HepG2 (cell line): Measurements from ENCODE around the gene ZNF181. TPM values are rescaled to one million over a fixed set of nuclear protein-coding genes. Genes with fewer than 3 reads are reported as not detected.

Experiments
- BORCS8-MEF2B ChIP-seq: sonication (generic); formaldehyde crosslinking; IDR thresholded peaks from 2 replicates; pipeline ENCODE4 v1.8.0; 2022; ENCODE audit warnings: mild to moderate bottlenecking, missing genetic modification reagents
- ETS1 ChIP-seq: sonication (generic); formaldehyde crosslinking; IDR thresholded peaks from 2 replicates; pipeline ENCODE4 v1.4.0; 2020; ENCODE audit warnings: missing genetic modification reagents
- ETV5 ChIP-seq: IDR thresholded peaks from 2 replicates; pipeline ENCODE4 v1.6.1; 2018; ENCODE audit warnings: missing biosample characterization, missing genetic modification reagents, inconsistent platforms, borderline replicate concordance
- FOXO1 ChIP-seq: sonication (generic); formaldehyde crosslinking; IDR thresholded peaks from 2 replicates; pipeline ENCODE4 v1.4.0; 2020; ENCODE audit warnings: missing genetic modification reagents
- KLF12 ChIP-seq: sonication (generic); formaldehyde crosslinking; IDR thresholded peaks from 2 replicates; pipeline ENCODE4 v1.4.0; 2020; ENCODE audit warnings: missing genetic modification reagents, borderline replicate concordance
- SKI ChIP-seq: fragments of 450-650 bp; IDR thresholded peaks from one replicate; pipeline ENCODE4 v1.6.1; 2018; ENCODE audit warnings: mild to moderate bottlenecking; ENCODE audit not compliant: partially characterized antibody
- ZMYM3 ChIP-seq: sonication (generic); formaldehyde crosslinking; IDR thresholded peaks from 2 replicates; pipeline ENCODE4 v1.5.1; 2020; ENCODE audit warnings: mild to moderate bottlenecking, missing genetic modification reagents
- ZNF549 ChIP-seq: sonication (generic); formaldehyde crosslinking; IDR thresholded peaks from 2 replicates; pipeline ENCODE4 v1.5.0; 2020; ENCODE audit warnings: missing genetic modification reagents
- ZNF576 ChIP-seq: sonication (generic); formaldehyde crosslinking; IDR thresholded peaks from 2 replicates; pipeline ENCODE4 v1.4.0; 2020; ENCODE audit warnings: mild to moderate bottlenecking, missing genetic modification reagents
- ZNF646 ChIP-seq: sonication (generic); formaldehyde crosslinking; IDR thresholded peaks from 2 replicates; pipeline ENCODE4 v1.9.0; 2021; ENCODE audit warnings: mild to moderate bottlenecking, missing genetic modification reagents
- ZSCAN31 ChIP-seq: sonication (generic); formaldehyde crosslinking; IDR thresholded peaks from 2 replicates; pipeline ENCODE4 v1.5.0; 2020; ENCODE audit warnings: low read depth, mild to moderate bottlenecking, missing genetic modification reagents
- polyA plus RNA-seq, 8 experiments: library from polyadenylated mRNA; depleted of rRNA in 3 of 8; stranded (reverse) in 7 of 8; unstranded in 1 of 8; fragments of >200 nt; fragmentation: Illumina TruSeq in 4 of 8; extraction: Trizol in 4 of 8; gene quantifications; 2 replicates each; pipeline versions ENCODE4 v1.2.1 to v1.2.3, GENCODE V29; 2011 to 2016; ENCODE audit warnings: low read depth in 4 of 8, missing spikeins in 1 of 8, mixed read lengths in 1 of 8; ENCODE audit not compliant: insufficient read depth in 1 of 8
- total RNA-seq, 5 experiments: library from RNA; depleted of rRNA; stranded (reverse); fragments of >200 nt; fragmentation: Illumina TruSeq; extraction: Trizol; gene quantifications; 2 replicates each; pipeline ENCODE4 v1.2.3, GENCODE V29; 2016; ENCODE audit warnings: low read depth in 1 of 5
- TF ChIP-seq, protein P1 (sequence below), 2 experiments: sonication (generic) in 1 of 2; formaldehyde crosslinking in 1 of 2; IDR thresholded peaks; 2 replicates each; pipeline versions ENCODE4 v1.4.0 to v1.6.1; 2016 to 2020; ENCODE audit warnings: borderline replicate concordance in 1 of 2, low read depth in 1 of 2, mild to moderate bottlenecking in 1 of 2, missing genetic modification reagents in 1 of 2
- TF ChIP-seq, protein P2 (sequence below): sonication (generic); formaldehyde crosslinking; IDR thresholded peaks from 2 replicates; pipeline ENCODE4 v1.5.0; 2020; ENCODE audit warnings: mild to moderate bottlenecking, low read depth, missing genetic modification reagents, borderline replicate concordance

Gene ZNF181
- total and polyA plus RNA-seq, 2 of the 13 experiments (the other 11 are each of a cell fraction or from before 2014, with no cell fraction given): 10.6 to 15.5 TPM

DNA sequence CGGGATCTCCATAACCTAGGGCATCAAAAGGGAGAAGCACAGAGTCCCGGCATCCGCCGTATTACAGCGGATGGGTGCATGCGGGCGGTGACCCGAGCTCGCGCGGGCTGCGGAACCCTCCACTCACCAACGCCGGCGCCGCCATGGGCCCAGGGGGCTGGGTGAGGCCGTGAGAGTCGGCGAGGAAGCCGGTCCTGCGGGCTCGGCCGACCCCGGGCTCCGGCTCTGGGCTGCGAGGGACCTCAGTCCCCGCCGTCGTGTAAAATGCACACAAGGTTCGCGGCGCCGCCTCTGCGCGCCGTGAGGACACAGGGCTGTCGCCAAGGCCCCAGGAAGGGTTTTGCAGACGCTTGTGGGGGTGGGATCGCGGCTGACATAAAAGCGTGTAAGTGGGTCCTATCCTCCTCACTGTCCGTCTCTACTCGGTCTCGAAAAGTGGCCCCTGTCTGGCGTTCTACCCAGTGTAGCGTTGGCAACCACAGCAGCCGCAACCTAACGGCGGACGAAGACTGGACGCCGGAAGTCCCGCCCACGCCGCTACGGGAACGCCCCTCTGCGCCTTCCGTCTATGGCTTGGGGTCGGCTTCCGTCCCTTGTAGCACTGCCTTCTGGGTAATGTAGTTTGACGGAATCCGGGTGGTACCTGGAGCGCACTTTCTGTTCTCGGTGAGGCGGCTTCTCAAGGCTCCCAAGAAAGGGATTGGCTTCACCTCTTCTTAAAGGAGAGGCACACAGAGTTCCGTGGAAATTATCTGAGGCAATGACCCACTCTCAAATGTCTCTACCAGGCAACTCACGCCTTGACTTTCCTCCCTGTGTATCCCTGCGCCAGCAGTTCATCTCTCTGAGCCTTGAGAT lies 38.9 kb downstream of the ZNF181 start, which contains the start of gene ZNF599 (continued):
- no peak for TF ChIP-seq ZNF646 (CRISPR knock-in tag)
- peak; percentile 30; the same call in 1 of the 2 replicates for TF ChIP-seq FOXO1
- TF ChIP-seq, protein P1, sequence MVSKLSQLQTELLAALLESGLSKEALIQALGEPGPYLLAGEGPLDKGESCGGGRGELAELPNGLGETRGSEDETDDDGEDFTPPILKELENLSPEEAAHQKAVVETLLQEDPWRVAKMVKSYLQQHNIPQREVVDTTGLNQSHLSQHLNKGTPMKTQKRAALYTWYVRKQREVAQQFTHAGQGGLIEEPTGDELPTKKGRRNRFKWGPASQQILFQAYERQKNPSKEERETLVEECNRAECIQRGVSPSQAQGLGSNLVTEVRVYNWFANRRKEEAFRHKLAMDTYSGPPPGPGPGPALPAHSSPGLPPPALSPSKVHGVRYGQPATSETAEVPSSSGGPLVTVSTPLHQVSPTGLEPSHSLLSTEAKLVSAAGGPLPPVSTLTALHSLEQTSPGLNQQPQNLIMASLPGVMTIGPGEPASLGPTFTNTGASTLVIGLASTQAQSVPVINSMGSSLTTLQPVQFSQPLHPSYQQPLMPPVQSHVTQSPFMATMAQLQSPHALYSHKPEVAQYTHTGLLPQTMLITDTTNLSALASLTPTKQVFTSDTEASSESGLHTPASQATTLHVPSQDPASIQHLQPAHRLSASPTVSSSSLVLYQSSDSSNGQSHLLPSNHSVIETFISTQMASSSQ (IDR thresholded peaks at IDR 0.05; ENCODE audit: low read depth): no peak; the same call in 1 of the 2 replicates
- TF ChIP-seq, protein P1 (CRISPR knock-in tag; IDR thresholded peaks at IDR 0.05; ENCODE audit: borderline replicate concordance): peak; percentile 1; the same call in 1 of the 2 replicates
- TF ChIP-seq ZSCAN31 (CRISPR knock-in tag): 0 out of 2 replicates have a peak, but pooled peaks have one; percentile 54
- 0 out of 2 replicates have a peak, but pooled peaks have one; percentile 88 for TF ChIP-seq KLF12 (CRISPR knock-in tag)
- TF ChIP-seq ETV5: peak; percentile 76
- 0 out of 2 replicates have a peak, but pooled peaks have one; percentile 36 for TF ChIP-seq BORCS8-MEF2B (CRISPR knock-in tag)
- TF ChIP-seq ZMYM3 (CRISPR knock-in tag): no peak
- TF ChIP-seq ZNF549 (CRISPR knock-in tag): no peak
- TF ChIP-seq, protein P2, sequence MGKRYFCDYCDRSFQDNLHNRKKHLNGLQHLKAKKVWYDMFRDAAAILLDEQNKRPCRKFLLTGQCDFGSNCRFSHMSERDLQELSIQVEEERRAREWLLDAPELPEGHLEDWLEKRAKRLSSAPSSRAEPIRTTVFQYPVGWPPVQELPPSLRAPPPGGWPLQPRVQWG (CRISPR knock-in tag): no peak
- TF ChIP-seq ETS1 (CRISPR knock-in tag): no peak
- TF ChIP-seq ZNF576 (CRISPR knock-in tag): 0 out of 2 replicates have a peak, but pooled peaks have one; percentile 51
- TF ChIP-seq SKI: peak; percentile 16
